Epithelial cell of esophagus (primary cell): ENCODE results near the gene RNF152.

ENCODE experiments used
- DNase-seq: peaks from one replicate; pipeline ENCODE4 v3.0.0; 2010; ENCODE audit warnings: low read depth
- H3K4me3 ChIP-seq: 2 replicates; pipeline ENCODE4 v1.5.1; 2011; ENCODE audit warnings: mild to moderate bottlenecking, low read length, control low read depth
- CTCF ChIP-seq: IDR thresholded peaks from 2 replicates; pipeline ENCODE4 v1.5.1; 2011; ENCODE audit warnings: low read depth, mild to moderate bottlenecking, low read length, control low read depth, inconsistent platforms; ENCODE audit not compliant: insufficient read depth; ENCODE audit errors: missing control alignments

RNF152 gene

DNA sequence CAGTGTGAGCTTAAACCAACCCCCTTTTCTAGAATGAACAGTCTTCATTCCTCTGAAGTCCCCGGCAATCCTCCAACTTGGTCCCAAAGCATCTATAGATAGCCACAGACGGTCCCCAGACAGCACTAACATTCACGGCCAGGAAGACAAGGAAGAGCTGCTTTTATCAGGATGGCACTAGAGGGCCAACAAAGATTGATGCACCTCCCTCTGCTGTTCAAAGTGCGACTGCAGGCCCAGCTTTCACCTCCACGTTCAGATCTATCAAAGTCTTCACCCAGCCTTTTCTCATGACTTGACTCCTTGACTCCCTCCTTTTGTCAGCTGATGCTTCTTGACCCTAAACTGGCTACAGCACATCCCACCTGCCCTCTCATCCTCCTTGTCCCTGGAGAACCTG is 54.3 kb downstream of the RNF152 start:
- H3K4me3 ChIP-seq = no peak overlapping the region
- no peak for TF ChIP-seq CTCF
- no peak for DNase-seq

- H3K4me3 ChIP-seq = no peak overlapping the region
- TF ChIP-seq CTCF = no peak
- no peak for DNase-seq
Measured at GRCh38 chr18:61833978-61834377, 58.8 kb downstream of the RNF152 start.

- TF ChIP-seq CTCF = no peak
- no peak for DNase-seq
- H3K4me3 ChIP-seq = no peak overlapping the region
Measured at GRCh38 chr18:61833387-61833786, 59.4 kb downstream of the RNF152 start.

DNA sequence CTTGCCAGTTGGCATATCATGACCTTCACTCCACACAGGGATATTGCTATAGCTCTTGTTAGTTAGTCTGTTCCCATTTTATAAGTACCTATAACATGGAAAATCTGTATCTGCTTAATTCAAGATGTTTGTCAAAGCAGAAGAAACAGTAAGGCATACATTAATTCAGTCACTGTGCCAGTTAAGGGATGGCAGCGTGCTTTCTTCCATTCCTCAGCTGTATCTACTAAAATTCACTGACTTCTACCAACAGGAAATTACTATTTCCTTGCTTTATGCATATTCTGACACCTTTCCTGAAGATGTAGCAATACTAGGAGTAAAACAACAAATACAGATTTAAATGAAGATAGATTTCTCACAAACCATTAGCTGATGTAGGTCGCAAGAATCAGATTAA is 59.9 kb downstream of the RNF152 start:
- no peak overlapping the region for H3K4me3 ChIP-seq
- DNase-seq = no peak
- no peak for TF ChIP-seq CTCF

GRCh38 chr18:61831071-61831470 is 61.7 kb downstream of the RNF152 start:
- TF ChIP-seq CTCF = no peak
- no peak for DNase-seq
- H3K4me3 ChIP-seq = no peak overlapping the region

DNA sequence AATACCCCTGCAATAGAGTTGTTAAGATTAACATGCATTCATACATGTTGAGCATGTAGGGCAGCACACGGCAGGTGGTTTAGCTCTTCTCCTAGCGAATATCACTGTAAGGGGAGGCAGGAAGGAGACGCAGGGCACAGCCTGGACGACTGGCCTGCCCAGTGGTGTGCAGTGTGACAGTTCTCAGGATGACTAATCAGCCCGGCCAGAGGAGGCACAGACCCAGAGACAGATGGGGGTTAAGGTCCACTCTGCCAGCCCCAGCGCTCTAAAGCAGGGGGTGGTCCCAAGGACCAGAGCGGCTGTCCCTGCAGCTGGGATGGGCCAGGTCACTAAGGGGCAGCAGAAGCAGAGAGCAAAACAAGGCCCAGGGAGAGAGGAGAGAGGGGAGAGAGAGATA is 63.7 kb downstream of the RNF152 start:
- no peak for TF ChIP-seq CTCF
- no peak overlapping the region for H3K4me3 ChIP-seq
- DNase-seq = no peak

- no peak for DNase-seq
Measured at GRCh38 chr18:61827591-61827990, 65.2 kb downstream of the RNF152 start.

More at GRCh38 chr18:61827591-61827990, 65.2 kb downstream of the RNF152 start:
- no peak overlapping the region for H3K4me3 ChIP-seq
- no peak for TF ChIP-seq CTCF
